IMR-90 (cell line): ENCODE measurements around the gene PRKD1. TPM values are rescaled to one million over a fixed set of nuclear protein-coding genes. Genes with fewer than 3 reads are reported as not detected.

Source experiments
- ATAC-seq: fragments of 200-7000 bp; cut with Tn5 transposase; 2 replicates; pipeline ENCODE4 v1.9.1; 2020; ENCODE audit warnings: low read depth, mild to moderate bottlenecking, moderate library complexity
- BruUV-seq: library from RNA; stranded (reverse); fragments of 400-500 nt; replicated peaks from 2 replicates; lab custom pipeline; 2021; lab: Mats Ljungman, UMichigan
- CTCF ChIA-PET: fragments of 300-600 bp; formaldehyde crosslinking; extraction: SDS; loops from one replicate; lab custom pipeline; 2021; ENCODE audit warnings: antibody characterized with exemption; lab: Yijun Ruan, JAX
- POLR2A ChIA-PET: fragments of 300-600 bp; sonication (Branson Sonifier 250); formaldehyde crosslinking; loops from one replicate; lab custom pipeline; 2022; ENCODE audit warnings: antibody characterized with exemption; ENCODE audit not compliant: unreplicated experiment; lab: Charles Lee
- DNase-seq: peaks from one replicate; pipeline ENCODE4 v3.0.0; 2013
- H2AFZ ChIP-seq: replicated peaks from 2 replicates; pipeline ENCODE3; 2013; ENCODE audit warnings: low read length, mild to moderate bottlenecking; ENCODE audit not compliant: poor library complexity
- H2AK5ac ChIP-seq: 2 replicates; pipeline ENCODE4 v1.6.1; 2013; ENCODE audit warnings: low read depth, low read length, inconsistent platforms
- H2AK9ac ChIP-seq: replicated peaks from 2 replicates; pipeline ENCODE3; 2013; ENCODE audit warnings: mild to moderate bottlenecking, low read depth, low read length, moderate library complexity; ENCODE audit not compliant: poor library complexity
- H2BK120ac ChIP-seq: 2 replicates; pipeline ENCODE4 v1.6.1; 2013; ENCODE audit warnings: low read depth, low read length, inconsistent platforms
- H2BK15ac ChIP-seq: 3 replicates; pipeline ENCODE4 v1.6.1; 2013; ENCODE audit warnings: low read depth, low read length, inconsistent platforms
- H2BK20ac ChIP-seq: 2 replicates; pipeline ENCODE4 v1.6.1; 2013; ENCODE audit warnings: low read depth, mild to moderate bottlenecking, inconsistent platforms, low read length, moderate library complexity
- H2BK5ac ChIP-seq: 2 replicates; pipeline ENCODE4 v1.6.1; 2013; ENCODE audit warnings: mild to moderate bottlenecking, low read depth, low read length, inconsistent platforms; ENCODE audit not compliant: poor library complexity, severe bottlenecking
- H3K14ac ChIP-seq: replicated peaks from 2 replicates; pipeline ENCODE4 v1.6.1; 2013; ENCODE audit warnings: low read depth, low read length, inconsistent platforms
- H3K18ac ChIP-seq: 2 replicates; pipeline ENCODE4 v1.6.1; 2013; ENCODE audit warnings: low read depth, low read length, control low read depth
- H3K23ac ChIP-seq: 2 replicates; pipeline ENCODE4 v1.6.1; 2013; ENCODE audit warnings: low read depth, low read length, inconsistent platforms
- H3K27ac ChIP-seq: 2 replicates; pipeline ENCODE4 v1.5.1; 2013; ENCODE audit warnings: mild to moderate bottlenecking, control low read depth, low read length; ENCODE audit not compliant: insufficient read depth
- H3K27me3 ChIP-seq: 2 replicates; pipeline ENCODE4 v1.6.1; 2013; ENCODE audit warnings: low read length; ENCODE audit not compliant: control insufficient read depth, insufficient read depth
- H3K36me3 ChIP-seq: 2 replicates; pipeline ENCODE4 v1.6.1; 2013; ENCODE audit warnings: low read length, mixed read lengths; ENCODE audit not compliant: control insufficient read depth, insufficient read depth
- H3K4ac ChIP-seq: 2 replicates; pipeline ENCODE4 v1.6.1; 2013; ENCODE audit warnings: low read depth, low read length, inconsistent platforms
- H3K4me1 ChIP-seq: 2 replicates; pipeline ENCODE4 v1.6.1; 2013; ENCODE audit warnings: low read length, mixed read lengths; ENCODE audit not compliant: control insufficient read depth, insufficient read depth
- H3K4me2 ChIP-seq: 2 replicates; pipeline ENCODE4 v1.6.1; 2013; ENCODE audit warnings: low read depth, mild to moderate bottlenecking, control low read depth, low read length, moderate library complexity
- H3K4me3 ChIP-seq: 2 replicates; pipeline ENCODE4 v1.5.1; 2013; ENCODE audit warnings: low read depth, mild to moderate bottlenecking, control low read depth, low read length, moderate library complexity; ENCODE audit not compliant: insufficient read depth
- H3K56ac ChIP-seq: 2 replicates; pipeline ENCODE4 v1.6.1; 2013; ENCODE audit warnings: low read length, inconsistent platforms; ENCODE audit not compliant: insufficient read depth; ENCODE audit errors: extremely low read depth
- H3K79me1 ChIP-seq, 2 experiments: 2 replicates each; pipeline ENCODE4 v1.6.1; 2013; ENCODE audit warnings: low read length in 2 of 2, inconsistent platforms in 1 of 2, low read depth in 1 of 2
- H3K9ac ChIP-seq: 2 replicates; pipeline ENCODE4 v1.6.1; 2013; ENCODE audit warnings: low read depth, low read length, control low read depth
- H3K9me1 ChIP-seq: 2 replicates; pipeline ENCODE4 v1.6.1; 2013; ENCODE audit warnings: low read length, inconsistent platforms; ENCODE audit not compliant: insufficient read depth
- H3K9me3 ChIP-seq: 2 replicates; pipeline ENCODE4 v1.6.1; 2013; ENCODE audit warnings: low read length; ENCODE audit not compliant: control insufficient read depth, insufficient read depth
- H4K20me1 ChIP-seq: 2 replicates; pipeline ENCODE4 v1.6.1; 2013; ENCODE audit warnings: low read length, inconsistent platforms; ENCODE audit not compliant: insufficient read depth
- H4K5ac ChIP-seq: 2 replicates; pipeline ENCODE4 v1.6.1; 2013; ENCODE audit warnings: mild to moderate bottlenecking, low read depth, low read length, control low read depth
- H4K8ac ChIP-seq, 2 experiments: 2 replicates each; pipeline ENCODE4 v1.6.1; 2013; ENCODE audit warnings: low read depth in 2 of 2, low read length in 2 of 2, control low read depth in 1 of 2, inconsistent platforms in 1 of 2
- H4K91ac ChIP-seq: 2 replicates; pipeline ENCODE4 v1.6.1; 2013; ENCODE audit warnings: low read depth, low read length, inconsistent platforms; ENCODE audit not compliant: insufficient read depth
- BHLHE40 ChIP-seq: fragments of 150-350 bp; IDR thresholded peaks from 2 replicates; pipeline ENCODE4 v1.6.1; 2016; ENCODE audit warnings: mild to moderate bottlenecking, low read depth, low read length
- CEBPB ChIP-seq: IDR thresholded peaks from 2 replicates; pipeline ENCODE4 v1.6.1; 2012; ENCODE audit warnings: low read depth, low read length, improper control_type of control experiment
- CHD1 ChIP-seq: IDR thresholded peaks from 2 replicates; pipeline ENCODE4 v1.6.1; 2012; ENCODE audit warnings: low read depth, low read length, improper control_type of control experiment
- CTCF ChIP-seq: conservative IDR thresholded peaks from 2 replicates; pipeline ENCODE4 v1.5.1; 2012; ENCODE audit warnings: mild to moderate bottlenecking, low read depth, low read length, improper control_type of control experiment
- ELK1 ChIP-seq: fragments of 150-350 bp; IDR thresholded peaks from 2 replicates; pipeline ENCODE4 v1.6.1; 2016; ENCODE audit warnings: low read depth, mild to moderate bottlenecking, low read length, moderate library complexity, borderline replicate concordance
- FOS ChIP-seq: fragments of 150-350 bp; IDR thresholded peaks from 2 replicates; pipeline ENCODE4 v1.6.1; 2016; ENCODE audit warnings: low read depth, low read length
- MAFK ChIP-seq: IDR thresholded peaks from 2 replicates; pipeline ENCODE4 v1.6.1; 2012; ENCODE audit warnings: low read depth, low read length, improper control_type of control experiment
- MAZ ChIP-seq: IDR thresholded peaks from 2 replicates; pipeline ENCODE4 v1.6.1; 2012; ENCODE audit warnings: low read depth, mild to moderate bottlenecking, low read length, improper control_type of control experiment, moderate library complexity, borderline replicate concordance
- MXI1 ChIP-seq: IDR thresholded peaks from 2 replicates; pipeline ENCODE4 v1.6.1; 2012; ENCODE audit warnings: low read depth, mild to moderate bottlenecking, low read length, moderate library complexity, borderline replicate concordance
- NFE2L2 ChIP-seq: fragments of 150-350 bp; IDR thresholded peaks from 2 replicates; pipeline ENCODE4 v1.6.1; 2016; ENCODE audit warnings: low read depth, mild to moderate bottlenecking, low read length
- POLR2A ChIP-seq: IDR thresholded peaks from 2 replicates; pipeline ENCODE4 v1.6.1; 2012; ENCODE audit warnings: mild to moderate bottlenecking, low read depth, low read length
- RAD21 ChIP-seq: IDR thresholded peaks from 2 replicates; pipeline ENCODE4 v1.6.1; 2012; ENCODE audit warnings: low read length, improper control_type of control experiment
- RCOR1 ChIP-seq: IDR thresholded peaks from 2 replicates; pipeline ENCODE4 v1.6.1; 2012; ENCODE audit warnings: mild to moderate bottlenecking, low read length, improper control_type of control experiment; ENCODE audit not compliant: insufficient replicate concordance
- RFX5 ChIP-seq: IDR thresholded peaks from 2 replicates; pipeline ENCODE4 v1.8.0; 2012; ENCODE audit warnings: low read depth, mild to moderate bottlenecking, low read length, moderate library complexity
- SMC3 ChIP-seq: fragments of 150-350 bp; IDR thresholded peaks from 2 replicates; pipeline ENCODE4 v1.6.1; 2016; ENCODE audit warnings: low read depth, mild to moderate bottlenecking, antibody characterized with exemption, low read length, moderate library complexity
- USF2 ChIP-seq: fragments of 150-350 bp; IDR thresholded peaks from 2 replicates; pipeline ENCODE4 v1.6.1; 2017; ENCODE audit warnings: mild to moderate bottlenecking, antibody characterized with exemption, low read length, low read depth
- WGBS, 2 experiments: methylation state at CpG; one replicate each; pipeline versions ENCODE4 v1.1.5 to v1.1.7; 2013; ENCODE audit warnings: missing lambda C conversion rate in 2 of 2; ENCODE audit not compliant: insufficient read length in 1 of 2; ENCODE audit errors: extremely low coverage in 2 of 2; 5-methylcytosine and 5-hydroxymethylcytosine counted together
- dilution Hi-C: fragments of 300-500 bp; cut with HindIII; formaldehyde crosslinking; loops from one replicate; pipeline ENCODE4 v1.14.3; 2018; ENCODE audit warnings: low sequenced_read_pairs; ENCODE audit not compliant: unreplicated experiment
- in situ Hi-C: fragments of 300-500 bp; cut with MboI; formaldehyde crosslinking; loops from 3 replicates; pipeline ENCODE4 v1.14.3; 2019; ENCODE audit warnings: low sequenced_read_pairs, inconsistent platforms, mixed read lengths
- intact Hi-C: fragments of 100-400 bp; cut with micrococcal nuclease; formaldehyde crosslinking; loops from 2 replicates; pipeline ENCODE4 v1.10.0; 2022
- polyA plus RNA-seq, 3 experiments: library from polyadenylated mRNA; depleted of rRNA; stranded (reverse); fragments of >200 nt; gene quantifications; 2 replicates each; pipeline ENCODE4 v1.2.3, GENCODE V29; 2012; ENCODE audit warnings: low replicate concordance in 1 of 3
- total RNA-seq: library from RNA; depleted of rRNA; stranded (reverse); fragments of >200 nt; gene quantifications from 2 replicates; pipeline ENCODE4 v1.2.3, GENCODE V29; 2012

Gene PRKD1
- total and polyA plus RNA-seq, 2 of the 4 experiments (the other 2 are of a cell fraction) = 12.9 to 14.2 TPM

- H2BK15ac ChIP-seq = no peak overlapping the region
- intact Hi-C loops (no loop called here), in situ Hi-C loops (no loop called here), dilution Hi-C loops (no loop called here)
- H3K9ac ChIP-seq = no peak overlapping the region
- no peak overlapping the region for H2BK120ac ChIP-seq
- no peaks in the 10 kb centered on the region for H3K27me3 ChIP-seq
- no peak overlapping the region for H2AFZ ChIP-seq
- H3K14ac ChIP-seq = no peak overlapping the region
- no peak overlapping the region for H4K5ac ChIP-seq
- no TSS peak for BruUV-seq
- DNase-seq (no peak), ATAC-seq (no peak)
- no peak overlapping the region for H3K56ac ChIP-seq
- no peak overlapping the region for H3K27ac ChIP-seq
- H2BK5ac ChIP-seq = no peak overlapping the region
- H3K4me2 ChIP-seq = peak overlapping the region; percentile 31; the same call in 1 of the 2 replicates
- no peak overlapping the region; the same call in 1 of the 2 replicates for H3K18ac ChIP-seq
- H3K36me3 ChIP-seq = no peaks in the 10 kb centered on the region
- H3K79me1 ChIP-seq = peaks cover 20 to 25% of the 10 kb centered on the region in 2 experiments
- no peak overlapping the region for H3K4ac ChIP-seq
- H4K8ac ChIP-seq = no peak overlapping the region
- POLR2A ChIA-PET = no interaction called here
- WGBS, 2 experiments = 53% methylated on average over 4 of the region's 4 CpGs; no CpG with 5 or more reads in 1 of the 2 experiments
- H2AK9ac ChIP-seq = no peak overlapping the region
- H3K9me3 ChIP-seq = no peaks in the 10 kb centered on the region
- no peak overlapping the region for H4K91ac ChIP-seq
- H3K4me1 ChIP-seq = peaks cover 5% of the 10 kb centered on the region
- H3K4me3 ChIP-seq = no peak overlapping the region
- H4K20me1 ChIP-seq = peaks cover 3% of the 10 kb centered on the region; the same call in 1 of the 2 replicates
- CTCF ChIA-PET = no interaction called here
- H3K23ac ChIP-seq = no peak overlapping the region
- no peak for TF ChIP-seq RAD21
- TF ChIP-seq FOS = no peak
- no peak for TF ChIP-seq MAZ
- TF ChIP-seq CHD1 = no peak
- TF ChIP-seq NFE2L2 = no peak
- TF ChIP-seq RFX5 = no peak
- no peak for TF ChIP-seq MAFK
- TF ChIP-seq MXI1 = no peak
- TF ChIP-seq RCOR1 = no peak
- no peak for TF ChIP-seq CEBPB
- TF ChIP-seq CTCF = no peak
- TF ChIP-seq ELK1 = no peak
- no peak for TF ChIP-seq SMC3
- no peak for TF ChIP-seq BHLHE40
- no peak for TF ChIP-seq USF2
- no peak for TF ChIP-seq POLR2A
- H2BK20ac ChIP-seq = no peak overlapping the region
- no peak overlapping the region for H2AK5ac ChIP-seq
- H3K9me1 ChIP-seq = peaks cover 6% of the 10 kb centered on the region; the same call in 1 of the 2 replicates
These were observed 172.2 kb downstream of the PRKD1 start for GRCh38 chr14:29755311-29756018.
